HG03354 (cell line): Measurements from ENCODE around the gene SEPTIN10.
A peak's percentile ranks its signal among the peaks of the same experiment; 100 is the strongest.

Experiments
- ATAC-seq: cut with Tn5 transposase; IDR thresholded peaks from one replicate; pipeline ENCODE4 v1.9.1; 2021; ENCODE audit warnings: mild to moderate bottlenecking; ENCODE audit not compliant: unreplicated experiment, poor library complexity, severe bottlenecking

SEPTIN10 gene

DNA sequence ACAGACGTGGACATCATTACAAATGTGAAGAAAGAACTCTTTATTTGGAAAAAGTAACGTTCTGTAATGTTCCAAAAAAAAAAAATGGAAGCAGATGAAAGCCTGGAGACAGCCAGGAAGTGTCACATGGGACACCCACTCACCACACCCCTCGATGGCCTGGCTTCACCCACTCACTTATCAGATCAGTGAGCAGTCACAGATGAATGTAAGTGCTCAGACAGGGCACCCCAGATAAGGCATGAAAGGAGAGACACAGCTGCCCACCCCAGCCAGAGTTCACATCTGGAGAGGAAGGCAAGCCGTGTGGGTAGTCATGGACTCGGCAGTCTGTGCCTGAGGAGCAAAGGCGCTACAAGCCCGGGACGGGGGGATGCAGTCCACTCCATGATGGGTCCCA is 105.2 kb downstream of the SEPTIN10 start:
- ATAC-seq, result no peak

DNA sequence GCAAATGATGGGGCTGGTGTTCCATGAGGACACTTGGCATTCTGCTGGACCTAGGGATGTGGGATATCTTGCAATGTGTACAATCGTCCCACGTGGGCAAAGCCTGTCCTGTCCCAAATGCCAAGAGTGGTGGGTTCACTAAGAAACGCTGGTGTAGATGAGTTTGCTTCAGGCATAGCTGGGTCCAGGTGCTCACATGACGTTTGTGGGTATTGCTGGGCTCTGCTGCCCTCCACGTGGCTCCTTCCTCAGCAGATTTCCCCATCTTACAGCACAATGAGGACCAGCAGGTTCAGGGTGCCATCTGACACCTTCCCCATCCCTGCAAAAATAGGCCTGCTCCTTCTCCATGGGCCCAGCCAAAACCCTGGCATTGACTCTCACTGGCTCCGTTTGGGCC is 105.9 kb downstream of the SEPTIN10 start:
- no peak for ATAC-seq

DNA sequence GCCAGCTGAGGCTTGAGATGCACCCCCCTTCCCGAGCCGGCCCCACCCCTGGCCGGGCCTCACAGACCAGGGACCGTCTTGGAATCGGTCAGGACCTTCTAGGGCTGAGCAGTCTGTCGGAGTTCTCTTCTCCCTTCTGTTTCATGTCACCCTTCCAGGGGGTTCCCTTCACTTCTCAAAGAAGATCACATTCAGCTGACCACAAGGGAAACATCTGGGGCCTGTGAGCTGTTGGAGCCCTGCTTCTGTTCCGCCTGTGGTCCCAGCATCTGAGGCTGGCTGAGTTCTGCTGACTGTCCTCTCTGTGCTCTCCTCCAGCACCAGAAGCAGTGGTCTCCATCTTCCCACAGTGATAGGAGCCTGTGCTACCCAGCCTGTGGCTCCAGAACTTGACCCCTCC is 106.5 kb downstream of the SEPTIN10 start:
- ATAC-seq, result peak; percentile 51

DNA sequence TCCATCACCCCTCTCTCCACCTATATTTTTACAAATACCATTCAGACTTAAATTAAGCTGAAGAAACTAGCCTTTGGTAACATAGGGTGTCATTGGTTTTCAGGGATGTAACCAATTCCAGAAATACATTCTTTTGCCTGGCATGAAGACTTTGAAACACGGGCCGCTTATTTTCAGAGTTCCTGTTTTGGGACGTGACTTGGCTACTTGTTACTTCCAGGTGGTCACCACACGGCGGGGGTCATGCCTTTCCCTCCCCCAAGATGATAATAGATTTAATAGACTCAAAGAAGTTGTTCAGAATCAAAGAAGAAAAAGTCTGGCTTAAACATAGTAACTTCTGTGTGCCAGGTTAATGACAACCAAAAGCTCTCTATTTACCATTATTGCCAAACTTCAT is 110.6 kb downstream of the SEPTIN10 start:
- ATAC-seq, result no peak

DNA sequence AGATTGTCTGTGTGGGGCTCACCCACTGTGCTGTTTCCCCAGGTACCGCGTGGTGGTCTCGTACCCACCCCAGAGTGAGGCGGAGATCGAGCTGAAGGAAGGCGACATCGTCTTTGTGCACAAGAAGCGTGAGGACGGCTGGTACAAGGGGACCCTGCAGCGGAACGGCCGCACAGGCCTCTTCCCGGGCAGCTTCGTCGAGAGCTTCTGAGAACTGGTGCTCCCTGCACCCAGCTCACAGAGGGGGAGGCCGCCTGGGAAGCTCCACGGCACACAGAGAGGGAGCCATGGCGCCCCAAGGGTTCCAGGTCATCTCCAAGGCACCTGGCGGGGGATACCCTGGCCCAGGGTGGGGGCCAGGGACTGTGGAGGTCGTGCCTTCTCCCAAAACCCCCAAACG is 112.3 kb downstream of the SEPTIN10 start:
- no peak for ATAC-seq

DNA sequence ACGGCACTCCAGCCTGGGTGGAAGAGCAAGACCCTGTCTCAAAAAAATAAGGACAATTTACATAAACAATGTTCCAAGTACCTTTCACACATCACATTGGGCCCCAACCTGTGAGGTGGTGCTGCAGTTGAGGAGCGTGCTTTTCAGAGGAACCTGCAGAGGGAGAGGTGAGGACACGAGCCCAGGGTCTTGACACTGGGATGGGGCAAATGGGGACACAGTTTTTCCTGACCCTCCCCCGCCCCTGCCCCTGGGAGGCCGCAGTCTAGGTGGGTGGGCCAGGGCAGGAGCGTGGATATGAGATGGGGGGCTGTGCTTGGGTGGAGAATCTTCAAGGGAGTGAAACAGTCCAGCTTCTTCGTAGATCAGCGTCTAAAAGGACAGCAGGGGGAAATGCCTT is 112.9 kb downstream of the SEPTIN10 start:
- no peak for ATAC-seq

DNA sequence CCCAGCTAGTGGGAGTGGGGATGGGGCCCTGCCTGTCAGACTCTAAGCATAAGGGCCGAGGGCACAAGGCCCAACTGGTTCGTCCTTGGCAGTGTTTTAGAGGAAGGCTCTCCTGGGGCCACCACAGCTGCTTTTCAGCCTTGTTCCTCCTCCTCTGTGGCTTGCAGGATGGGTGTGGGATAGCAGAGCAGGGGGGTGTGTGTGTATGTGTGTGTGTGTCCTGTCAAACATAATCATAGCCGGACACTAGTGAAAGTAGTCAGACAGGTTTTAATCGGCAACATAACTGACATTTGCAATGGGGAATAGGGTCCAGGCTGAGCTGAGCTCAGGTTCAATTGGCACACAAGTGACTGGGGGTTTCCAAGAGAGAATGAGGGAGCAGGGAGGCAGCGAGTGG is 114.2 kb downstream of the SEPTIN10 start:
- no peak for ATAC-seq

DNA sequence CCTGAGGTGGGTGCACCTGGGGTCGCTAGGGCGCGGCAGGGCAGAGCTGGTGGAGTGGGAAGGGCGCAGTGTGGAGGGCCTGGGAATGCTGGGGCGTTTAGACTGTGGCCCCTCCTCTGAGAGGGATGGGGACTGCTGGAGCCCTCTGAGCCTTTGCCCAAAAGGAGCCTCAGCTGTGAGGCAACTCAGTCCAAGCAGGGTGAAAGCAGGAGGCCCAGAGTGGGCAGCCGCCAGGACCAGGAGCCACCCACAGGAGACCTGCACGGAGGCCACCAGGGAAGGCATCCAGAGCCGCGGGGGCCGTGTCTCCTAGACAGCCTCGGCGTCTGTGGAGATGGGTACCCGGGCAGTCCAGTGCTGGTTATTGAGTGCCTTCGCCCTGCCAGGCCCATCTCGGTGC is 114.9 kb downstream of the SEPTIN10 start:
- no peak for ATAC-seq

DNA sequence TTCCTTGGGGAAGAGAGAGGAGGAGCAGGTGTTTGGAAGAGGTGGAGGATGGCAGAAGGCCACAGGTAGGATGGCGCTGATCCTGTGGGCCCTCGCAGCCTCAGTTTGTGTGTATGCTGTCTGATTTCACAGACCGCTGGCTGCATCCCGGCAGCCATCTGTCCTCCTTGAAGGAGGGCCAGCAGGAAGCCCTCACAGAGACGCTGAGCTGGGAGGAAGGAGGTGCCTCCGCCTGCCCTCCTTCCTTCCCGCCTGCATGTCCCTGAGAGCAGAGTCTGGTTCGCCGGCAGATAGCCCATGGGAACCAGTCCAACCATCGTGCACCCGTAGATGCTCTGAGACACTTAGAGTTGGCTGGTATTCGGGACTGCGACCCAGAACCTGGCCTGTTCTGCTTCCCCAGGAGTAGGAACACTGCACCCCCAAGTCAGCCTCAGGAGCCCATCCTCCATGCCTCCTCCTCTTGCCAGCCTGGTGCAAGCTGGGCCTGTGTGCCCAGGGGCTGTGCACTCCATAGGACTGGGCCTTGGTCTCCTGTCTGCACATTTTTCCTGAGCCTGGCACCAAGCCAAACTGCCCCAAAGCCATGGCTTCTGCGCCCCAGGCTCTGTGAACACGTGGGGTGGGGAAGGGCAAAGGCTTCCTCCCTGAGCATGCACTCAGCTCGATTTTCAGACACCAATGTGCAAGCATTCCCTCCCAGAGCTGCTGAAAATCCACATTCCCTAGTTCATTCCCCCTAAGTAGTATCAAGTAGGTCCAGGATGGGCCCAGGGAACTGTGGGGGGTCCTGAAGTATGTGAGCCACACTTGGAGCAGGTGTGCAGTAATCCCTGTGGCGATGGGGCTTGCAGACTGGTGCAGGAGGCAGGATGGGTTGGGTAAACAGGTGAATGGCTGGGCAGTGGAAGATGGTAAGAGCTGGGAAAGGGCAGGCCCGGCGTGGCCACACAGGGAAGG is 115.6 kb downstream of the SEPTIN10 start:
- ATAC-seq, result no peak

DNA sequence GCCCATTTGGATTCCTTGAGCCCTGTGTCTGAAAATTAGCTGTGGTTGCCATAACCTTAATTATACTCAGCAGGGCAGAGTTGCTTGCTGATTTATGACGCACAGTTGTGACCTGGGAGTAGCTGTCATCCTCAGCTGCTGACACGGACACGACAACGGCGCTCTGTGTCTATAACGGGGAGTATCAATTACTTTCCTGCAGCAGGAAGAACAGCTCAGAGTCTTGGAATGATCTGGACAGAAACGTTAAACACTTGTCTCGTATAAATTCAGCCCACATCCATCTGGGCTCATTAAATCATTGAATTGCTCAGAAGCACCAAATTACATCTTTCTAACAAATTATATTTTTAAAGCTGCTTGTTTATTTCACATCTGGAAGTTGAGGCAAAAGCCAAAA is 116.3 kb downstream of the SEPTIN10 start:
- ATAC-seq, result no peak

DNA sequence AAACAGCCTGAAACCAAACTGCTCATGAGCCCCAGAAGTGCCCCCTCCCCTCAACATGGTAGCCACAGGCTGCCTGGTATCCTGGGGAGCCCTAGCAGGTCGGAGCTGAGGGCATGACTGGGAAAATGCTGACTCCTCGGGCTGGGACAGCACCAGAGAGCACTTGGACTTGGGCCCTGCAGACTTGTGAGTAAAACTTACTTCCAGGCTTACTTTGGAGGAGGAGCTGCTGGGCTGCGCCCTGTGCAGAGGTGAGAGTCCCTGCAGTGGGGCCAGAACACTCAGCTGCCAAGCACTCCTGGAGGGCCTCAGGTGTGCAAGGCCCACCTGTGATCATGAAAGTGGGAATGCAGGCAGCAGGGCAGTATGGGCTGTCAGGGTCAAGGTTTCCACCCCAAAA is 119.4 kb downstream of the SEPTIN10 start:
- ATAC-seq, result no peak

DNA sequence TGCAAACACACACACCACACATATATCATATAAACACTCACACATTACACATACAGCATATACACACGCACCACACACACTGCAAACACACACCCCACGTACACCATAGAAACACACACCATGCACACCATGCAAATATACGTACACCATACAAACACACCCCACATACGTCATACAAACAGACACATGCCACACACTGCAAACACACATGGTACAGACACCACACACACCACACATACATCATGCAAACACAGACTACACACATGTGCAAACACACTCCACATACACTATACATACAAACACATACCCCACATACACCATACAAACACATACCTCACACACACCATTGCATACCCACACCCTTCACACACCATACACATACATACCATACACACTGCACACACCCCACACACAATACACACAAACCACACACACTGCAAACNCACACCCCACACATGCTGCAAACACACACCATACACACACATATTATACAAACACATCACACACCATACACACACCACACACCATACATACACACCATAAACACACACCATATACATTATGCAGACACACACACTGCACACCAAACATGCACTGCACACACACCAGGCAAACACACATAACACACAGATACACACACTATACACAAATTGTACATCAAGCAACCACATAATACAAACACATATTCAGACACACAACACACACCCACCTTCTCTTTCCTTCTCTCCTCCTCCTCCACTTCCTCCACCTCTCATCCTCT is 120.4 kb downstream of the SEPTIN10 start:
- ATAC-seq, result no peak
